ENCODE results near the gene FCGR3A. TPM values are rescaled to one million over a fixed set of nuclear protein-coding genes. Genes with fewer than 3 reads are reported as not detected.

The FCGR3A gene
- total and polyA plus RNA-seq, 2 of the 4 experiments (the other 2 are of a cell fraction), result not detected

GRCh38 chr1:161498646-161499045 lies 51.0 kb downstream of the FCGR3A start:
- Histone ChIP-seq H4K20me1 (ENCODE audit: insufficient read depth, low read length) (no peaks in the 10 kb centered on the region), H4K8ac (ENCODE audit: low read depth in 2 of 2, low read length in 2 of 2) (no peak overlapping the region), H3K18ac (ENCODE audit: low read depth, low read length) (no peak overlapping the region), H3K56ac (ENCODE audit: extremely low read depth, insufficient read depth, low read length) (no peak overlapping the region), H3K4me3 (ENCODE audit: insufficient read depth, low read depth, low read length) (no peak overlapping the region), H3K4me2 (ENCODE audit: low read depth, low read length) (no peak overlapping the region), H2BK15ac (ENCODE audit: low read depth, low read length) (no peak overlapping the region), H3K36me3 (ENCODE audit: control insufficient read depth, insufficient read depth, low read length) (no peaks in the 10 kb centered on the region), H3K9me1 (ENCODE audit: insufficient read depth, low read length) (no peaks in the 10 kb centered on the region), H2AFZ (replicated peaks; ENCODE audit: low read length, poor library complexity) (no peak overlapping the region), H2AK9ac (replicated peaks; ENCODE audit: low read depth, low read length, poor library complexity) (no peak overlapping the region), H2AK5ac (ENCODE audit: low read depth, low read length) (no peak overlapping the region), H2BK20ac (ENCODE audit: low read depth, low read length) (no peak overlapping the region), H3K79me1 (ENCODE audit: low read depth in 1 of 2, low read length in 2 of 2) (no peaks in the 10 kb centered on the region), H2BK5ac (ENCODE audit: low read depth, low read length, poor library complexity, severe bottlenecking) (no peak overlapping the region), H4K91ac (ENCODE audit: insufficient read depth, low read depth, low read length) (no peak overlapping the region), H4K5ac (ENCODE audit: low read depth, low read length) (no peak overlapping the region), H3K9ac (ENCODE audit: low read depth, low read length) (no peak overlapping the region), H3K14ac (replicated peaks; ENCODE audit: low read depth, low read length) (no peak overlapping the region), H3K4me1 (ENCODE audit: control insufficient read depth, insufficient read depth, low read length) (no peaks in the 10 kb centered on the region), H3K27ac (ENCODE audit: insufficient read depth, low read length) (no peak overlapping the region), H3K4ac (ENCODE audit: low read depth, low read length) (no peak overlapping the region), H3K27me3 (ENCODE audit: control insufficient read depth, insufficient read depth, low read length) (peaks cover 14% of the 10 kb centered on the region), H2BK120ac (ENCODE audit: low read depth, low read length) (no peak overlapping the region), H3K9me3 (ENCODE audit: control insufficient read depth, insufficient read depth, low read length) (no peaks in the 10 kb centered on the region), H3K23ac (ENCODE audit: low read depth, low read length) (no peak overlapping the region)
- BruUV-seq (replicated peaks), result no TSS peak
- intact Hi-C loops (cut with micrococcal nuclease), result no loop called here
- DNase-seq, result no peak
- ChIA-PET POLR2A (ENCODE audit: unreplicated experiment) (no interaction called here), CTCF (no interaction called here)
- ATAC-seq (ENCODE audit: low read depth), result no peak
- TF ChIP-seq FOS (IDR thresholded peaks at IDR 0.05; ENCODE audit: low read depth, low read length), result no peak
- TF ChIP-seq MAFK (IDR thresholded peaks at IDR 0.05; ENCODE audit: low read depth, low read length), result no peak
- no peak for TF ChIP-seq MXI1 (IDR thresholded peaks at IDR 0.05; ENCODE audit: borderline replicate concordance, low read depth, low read length)
- in situ Hi-C loops (cut with MboI; ENCODE audit: low sequenced_read_pairs), result no loop called here
- 83% methylated on average over 1 of the region's 2 CpGs; no CpG with 5 or more reads in 1 of the 2 experiments for WGBS, 2 experiments (ENCODE audit: extremely low coverage in 2 of 2, insufficient read length in 1 of 2)
- dilution Hi-C loops (cut with HindIII; ENCODE audit: low sequenced_read_pairs, unreplicated experiment), result no loop called here

Measured in IMR-90 (cell line).